Choroid plexus epithelial cell (primary cell): ENCODE measurements around the gene BSDC1.

ENCODE experiments used
- DNase-seq: peaks from one replicate; pipeline ENCODE4 v3.0.0-alpha.2; 2010; ENCODE audit warnings: low read depth
- H3K4me3 ChIP-seq: 2 replicates; pipeline ENCODE4 v1.5.1; 2011; ENCODE audit warnings: low read depth, mild to moderate bottlenecking, control low read depth, low read length, moderate library complexity
- TF ChIP-seq, protein P1 (sequence below): conservative IDR thresholded peaks from 2 replicates; pipeline ENCODE4 v1.5.1; 2011; ENCODE audit warnings: low read depth, mild to moderate bottlenecking, control low read depth, inconsistent platforms, low read length, moderate library complexity

BSDC1 gene

DNA sequence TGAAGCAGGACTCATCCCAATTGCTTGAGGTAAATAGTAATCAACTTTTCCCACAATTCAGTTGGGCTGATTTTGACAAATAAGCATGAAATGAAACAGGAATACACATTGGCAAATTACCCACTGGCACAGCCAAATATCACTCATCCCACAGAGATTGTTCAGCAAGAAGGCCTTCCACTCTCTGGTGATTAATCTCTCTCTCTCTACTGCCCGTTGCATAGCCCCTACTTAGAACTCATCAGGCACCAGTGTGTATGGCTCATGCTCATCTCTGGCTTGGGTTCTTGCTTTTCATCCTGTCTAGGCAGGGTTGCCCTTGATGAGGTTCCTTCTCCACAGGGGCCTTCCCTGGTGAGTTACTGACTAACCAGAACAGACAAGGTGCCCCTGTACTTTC is 1.1 kb downstream of the BSDC1 start:
- peak overlapping the region; percentile 83 for H3K4me3 ChIP-seq
- TF ChIP-seq, protein P1, sequence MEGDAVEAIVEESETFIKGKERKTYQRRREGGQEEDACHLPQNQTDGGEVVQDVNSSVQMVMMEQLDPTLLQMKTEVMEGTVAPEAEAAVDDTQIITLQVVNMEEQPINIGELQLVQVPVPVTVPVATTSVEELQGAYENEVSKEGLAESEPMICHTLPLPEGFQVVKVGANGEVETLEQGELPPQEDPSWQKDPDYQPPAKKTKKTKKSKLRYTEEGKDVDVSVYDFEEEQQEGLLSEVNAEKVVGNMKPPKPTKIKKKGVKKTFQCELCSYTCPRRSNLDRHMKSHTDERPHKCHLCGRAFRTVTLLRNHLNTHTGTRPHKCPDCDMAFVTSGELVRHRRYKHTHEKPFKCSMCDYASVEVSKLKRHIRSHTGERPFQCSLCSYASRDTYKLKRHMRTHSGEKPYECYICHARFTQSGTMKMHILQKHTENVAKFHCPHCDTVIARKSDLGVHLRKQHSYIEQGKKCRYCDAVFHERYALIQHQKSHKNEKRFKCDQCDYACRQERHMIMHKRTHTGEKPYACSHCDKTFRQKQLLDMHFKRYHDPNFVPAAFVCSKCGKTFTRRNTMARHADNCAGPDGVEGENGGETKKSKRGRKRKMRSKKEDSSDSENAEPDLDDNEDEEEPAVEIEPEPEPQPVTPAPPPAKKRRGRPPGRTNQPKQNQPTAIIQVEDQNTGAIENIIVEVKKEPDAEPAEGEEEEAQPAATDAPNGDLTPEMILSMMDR: no peak
- DNase-seq: no peak

GRCh38 chr1:32392325-32392724 is 1.9 kb downstream of the BSDC1 start:
- peak; percentile 51 for DNase-seq
- H3K4me3 ChIP-seq: no peak overlapping the region
- TF ChIP-seq, protein P1: no peak

- no peak overlapping the region for H3K4me3 ChIP-seq
- TF ChIP-seq, protein P1: no peak
- no peak for DNase-seq
These were observed 3.1 kb downstream of the BSDC1 start for GRCh38 chr1:32390904-32391870.

- no peak for DNase-seq
- TF ChIP-seq, protein P1: no peak
- H3K4me3 ChIP-seq: no peak overlapping the region
These were observed 5.6 kb downstream of the BSDC1 start for GRCh38 chr1:32388641-32389040.

- TF ChIP-seq, protein P1: no peak
- DNase-seq: no peak
These were observed 7.4 kb downstream of the BSDC1 start for GRCh38 chr1:32386676-32387392.

GRCh38 chr1:32380057-32380456 is 14.2 kb downstream of the BSDC1 start:
- DNase-seq: no peak
- H3K4me3 ChIP-seq: no peak overlapping the region
- TF ChIP-seq, protein P1: no peak

More at GRCh38 chr1:32386676-32387392, 7.4 kb downstream of the BSDC1 start:
- H3K4me3 ChIP-seq: no peak overlapping the region
